ENCODE measurements around the gene BUD23. TPM values are rescaled to one million over a fixed set of nuclear protein-coding genes. Genes with fewer than 3 reads are reported as not detected.

BUD23 gene
- total and polyA plus RNA-seq, 2 donors (not counting 3 experiments of a cell fraction or from before 2014, with no cell fraction given): 62.1 to 64.6 TPM

DNA sequence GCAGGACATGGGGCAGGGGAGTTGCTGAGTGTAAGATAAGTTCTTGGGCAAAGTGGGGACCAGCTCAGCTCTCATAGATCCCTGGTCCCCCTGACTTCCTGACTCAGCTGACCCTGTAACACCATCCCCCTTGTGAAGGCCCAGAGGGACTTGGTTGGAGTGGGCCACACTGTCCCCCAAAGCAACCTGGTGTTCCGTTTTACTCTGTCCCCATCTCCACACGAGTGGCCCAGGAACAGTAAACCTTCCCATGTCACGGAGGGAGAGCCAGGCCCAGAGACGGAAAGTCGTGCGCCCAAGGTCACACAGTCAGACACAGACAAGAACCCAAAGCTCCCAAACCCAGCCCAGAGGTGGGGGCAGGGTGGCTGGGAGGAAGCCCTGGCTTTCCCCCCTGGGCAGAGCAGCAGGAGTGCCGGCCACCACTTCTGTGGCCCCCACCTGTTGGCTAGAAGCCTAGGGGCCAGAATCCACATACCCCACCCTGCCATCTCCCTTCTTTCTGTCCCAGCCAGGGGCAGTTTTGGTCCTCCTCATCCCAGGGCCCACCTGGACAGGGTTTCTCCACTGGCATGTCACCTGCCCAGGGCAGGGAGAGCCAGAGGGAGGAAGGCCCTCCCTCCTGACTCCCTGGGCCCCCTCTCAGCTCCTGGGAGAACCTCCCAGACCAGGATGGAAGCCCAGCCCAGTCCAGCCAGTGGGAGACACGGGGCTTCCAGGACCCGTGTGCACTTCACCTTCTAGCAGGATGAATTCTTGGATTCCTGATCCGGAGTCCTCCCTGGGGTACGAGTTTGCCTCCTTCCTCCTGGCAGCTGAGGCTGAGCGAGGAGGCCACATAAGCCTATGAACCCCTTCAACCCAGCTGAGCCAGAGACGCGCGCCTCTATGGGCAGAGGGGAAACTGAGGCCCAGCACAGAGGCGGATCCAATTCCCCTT is 36.3 kb upstream of the BUD23 start:
- no TSS peak for BruUV-seq (replicated peaks)
- no peak for FAIRE-seq

More for the DNA sequence above, 36.3 kb upstream of the BUD23 start:
- H3K9ac ChIP-seq (replicated peaks; ENCODE audit: extremely low read depth, insufficient read depth, low read length): no peak overlapping the region
- dilution Hi-C loops (cut with MboI; ENCODE audit: extremely low pct_ligation_motif_present, low sequenced_read_pairs): no loop called here
- no peak overlapping the region for H3K27ac ChIP-seq (ENCODE audit: insufficient read depth, low read depth, low read length)
- DNase-seq (ENCODE audit: low read depth, low spot score): no peak
- intact Hi-C loops (cut with micrococcal nuclease): no loop called here
- no peaks in the 10 kb centered on the region for H3K9me3 ChIP-seq (replicated peaks; ENCODE audit: control insufficient read depth, insufficient read depth, low read length)
- no peak for TF ChIP-seq MYC (IDR thresholded peaks at IDR 0.05; ENCODE audit: low read depth, low read length)
- no peak for TF ChIP-seq JUN (IDR thresholded peaks at IDR 0.05; ENCODE audit: borderline replicate concordance, insufficient read depth, insufficient read length, low read depth)
- TF ChIP-seq GATA2 (IDR thresholded peaks at IDR 0.05; ENCODE audit: insufficient read depth, insufficient read length, low read depth, low read length): no peak
- no peak for TF ChIP-seq POLR2AphosphoS5 (IDR thresholded peaks at IDR 0.05; ENCODE audit: insufficient read depth, low read depth, low read length)
- TF ChIP-seq, protein P1, sequence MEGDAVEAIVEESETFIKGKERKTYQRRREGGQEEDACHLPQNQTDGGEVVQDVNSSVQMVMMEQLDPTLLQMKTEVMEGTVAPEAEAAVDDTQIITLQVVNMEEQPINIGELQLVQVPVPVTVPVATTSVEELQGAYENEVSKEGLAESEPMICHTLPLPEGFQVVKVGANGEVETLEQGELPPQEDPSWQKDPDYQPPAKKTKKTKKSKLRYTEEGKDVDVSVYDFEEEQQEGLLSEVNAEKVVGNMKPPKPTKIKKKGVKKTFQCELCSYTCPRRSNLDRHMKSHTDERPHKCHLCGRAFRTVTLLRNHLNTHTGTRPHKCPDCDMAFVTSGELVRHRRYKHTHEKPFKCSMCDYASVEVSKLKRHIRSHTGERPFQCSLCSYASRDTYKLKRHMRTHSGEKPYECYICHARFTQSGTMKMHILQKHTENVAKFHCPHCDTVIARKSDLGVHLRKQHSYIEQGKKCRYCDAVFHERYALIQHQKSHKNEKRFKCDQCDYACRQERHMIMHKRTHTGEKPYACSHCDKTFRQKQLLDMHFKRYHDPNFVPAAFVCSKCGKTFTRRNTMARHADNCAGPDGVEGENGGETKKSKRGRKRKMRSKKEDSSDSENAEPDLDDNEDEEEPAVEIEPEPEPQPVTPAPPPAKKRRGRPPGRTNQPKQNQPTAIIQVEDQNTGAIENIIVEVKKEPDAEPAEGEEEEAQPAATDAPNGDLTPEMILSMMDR (IDR thresholded peaks at IDR 0.05; ENCODE audit: extremely low read depth in 1 of 2, insufficient read depth in 1 of 2, low read depth in 1 of 2, low read length in 2 of 2): no peak
- TF ChIP-seq, protein P2, sequence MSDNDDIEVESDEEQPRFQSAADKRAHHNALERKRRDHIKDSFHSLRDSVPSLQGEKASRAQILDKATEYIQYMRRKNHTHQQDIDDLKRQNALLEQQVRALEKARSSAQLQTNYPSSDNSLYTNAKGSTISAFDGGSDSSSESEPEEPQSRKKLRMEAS (IDR thresholded peaks at IDR 0.05; ENCODE audit: insufficient read depth, insufficient read length): no peak
- no peak for TF ChIP-seq FOS (IDR thresholded peaks at IDR 0.05; ENCODE audit: borderline replicate concordance, insufficient read depth, low read length)
- no peak for TF ChIP-seq POLR2A (IDR thresholded peaks at IDR 0.05; ENCODE audit: low read depth, low read length)
- no peak for TF ChIP-seq EZH2 (IDR thresholded peaks at IDR 0.05; ENCODE audit: borderline replicate concordance, low read depth, low read length, severe bottlenecking)
- H3K4me1 ChIP-seq (ENCODE audit: control insufficient read depth, extremely low read depth, insufficient read depth, low read length): peaks cover 4% of the 10 kb centered on the region
- no peak overlapping the region for H3K4me3 ChIP-seq (replicated peaks in 1 of 3; ENCODE audit: insufficient read depth in 1 of 3, low read depth in 1 of 3, low read length in 3 of 3)
- H2AFZ ChIP-seq (ENCODE audit: low read depth, low read length): no peak overlapping the region
- H3K36me3 ChIP-seq (ENCODE audit: control insufficient read depth in 2 of 2, extremely low read depth in 1 of 2, insufficient read depth in 2 of 2, low read length in 2 of 2): no peaks in the 10 kb centered on the region
- CTCF ChIA-PET: interaction anchor here (1.3 to 2.4 kb wide), 3 partner anchors 18 to 78 kb away, joined by 3 to 5 read pairs (median 4); no protein-coding TSS in a partner anchor
- POLR2A ChIA-PET: no interaction called here
- no peak overlapping the region for H3K4me2 ChIP-seq (ENCODE audit: insufficient read depth, low read length)
- no peaks in the 10 kb centered on the region for H3K9me1 ChIP-seq (replicated peaks; ENCODE audit: control insufficient read depth, extremely low read depth, insufficient read depth, low read length)
- H3K79me2 ChIP-seq (ENCODE audit: control insufficient read depth, insufficient read depth, low read length): no peaks in the 10 kb centered on the region
- peaks cover 38 to 48% of the 10 kb centered on the region in 2 experiments for H3K27me3 ChIP-seq (ENCODE audit: control insufficient read depth in 2 of 2, insufficient read depth in 2 of 2, low read length in 2 of 2)
- no peaks in the 10 kb centered on the region for H4K20me1 ChIP-seq (replicated peaks; ENCODE audit: control insufficient read depth, extremely low read depth, insufficient read depth, low read length)

Data from endothelial cell of umbilical vein (primary cell).